Osteoblast (primary cell): Measurements from ENCODE around the gene ZNF775. TPM values are rescaled to one million over a fixed set of nuclear protein-coding genes. Genes with fewer than 3 reads are reported as not detected.
A peak's percentile ranks its signal among the peaks of the same experiment; 100 is the strongest.

Experiments used
- DNase-seq: peaks from one replicate; pipeline ENCODE4 v3.0.0; 2011; ENCODE audit warnings: low spot score, mixed read lengths; ENCODE audit not compliant: insufficient read length; ENCODE audit errors: missing footprints
- H2AFZ ChIP-seq: 2 replicates; pipeline ENCODE4 v1.6.0; 2011; ENCODE audit warnings: mild to moderate bottlenecking, low read length
- H3K27ac ChIP-seq: 2 replicates; pipeline ENCODE4 v1.5.1; 2011; ENCODE audit warnings: mild to moderate bottlenecking, low read depth, low read length, moderate library complexity
- H3K27me3 ChIP-seq: 2 replicates; pipeline ENCODE4 v1.6.0; 2012; ENCODE audit warnings: mild to moderate bottlenecking, control low read depth, inconsistent platforms, low read length, moderate library complexity; ENCODE audit not compliant: insufficient read depth
- H3K36me3 ChIP-seq: 2 replicates; pipeline ENCODE4 v1.5.1; 2011; ENCODE audit warnings: mild to moderate bottlenecking, low read length, control low read depth, moderate library complexity; ENCODE audit not compliant: insufficient read depth
- H3K4me1 ChIP-seq: 2 replicates; pipeline ENCODE4 v1.5.1; 2011; ENCODE audit warnings: mild to moderate bottlenecking, low read length, control low read depth, moderate library complexity; ENCODE audit not compliant: insufficient read depth
- H3K4me2 ChIP-seq: 2 replicates; pipeline ENCODE4 v1.6.0; 2011; ENCODE audit warnings: mild to moderate bottlenecking, low read length; ENCODE audit not compliant: insufficient read depth
- H3K4me3 ChIP-seq: fragments of 200-600 bp; sonication (generic); 3 replicates; pipeline ENCODE4 v1.5.1; 2012; ENCODE audit warnings: mild to moderate bottlenecking, low read length, inconsistent platforms; ENCODE audit not compliant: insufficient read depth
- H3K79me2 ChIP-seq: 2 replicates; pipeline ENCODE4 v1.6.0; 2012; ENCODE audit warnings: mild to moderate bottlenecking, low read length, control low read depth, inconsistent platforms; ENCODE audit not compliant: insufficient read depth
- H3K9me3 ChIP-seq: 2 replicates; pipeline ENCODE4 v1.5.1; 2011; ENCODE audit warnings: low read depth, low read length, control low read depth
- H4K20me1 ChIP-seq: 2 replicates; pipeline ENCODE4 v1.6.0; 2012; ENCODE audit warnings: mild to moderate bottlenecking, low read length, control low read depth; ENCODE audit not compliant: insufficient read depth
- total RNA-seq: library from RNA; depleted of rRNA; stranded (reverse); fragments of >200 nt; gene quantifications from 2 replicates; pipeline ENCODE4 v1.2.3, GENCODE V29; 2012
- TF ChIP-seq, protein P1 (sequence below): IDR thresholded peaks from 2 replicates; pipeline ENCODE4 v1.5.1; 2011; ENCODE audit warnings: mild to moderate bottlenecking, low read depth, low read length, moderate library complexity; ENCODE audit errors: extremely low read depth

ZNF775 gene
- total RNA-seq, 1 donor: 6.2 TPM

GRCh38 chr7:150401424-150401790 is 22.3 kb downstream of the ZNF775 start:
- TF ChIP-seq, protein P1, sequence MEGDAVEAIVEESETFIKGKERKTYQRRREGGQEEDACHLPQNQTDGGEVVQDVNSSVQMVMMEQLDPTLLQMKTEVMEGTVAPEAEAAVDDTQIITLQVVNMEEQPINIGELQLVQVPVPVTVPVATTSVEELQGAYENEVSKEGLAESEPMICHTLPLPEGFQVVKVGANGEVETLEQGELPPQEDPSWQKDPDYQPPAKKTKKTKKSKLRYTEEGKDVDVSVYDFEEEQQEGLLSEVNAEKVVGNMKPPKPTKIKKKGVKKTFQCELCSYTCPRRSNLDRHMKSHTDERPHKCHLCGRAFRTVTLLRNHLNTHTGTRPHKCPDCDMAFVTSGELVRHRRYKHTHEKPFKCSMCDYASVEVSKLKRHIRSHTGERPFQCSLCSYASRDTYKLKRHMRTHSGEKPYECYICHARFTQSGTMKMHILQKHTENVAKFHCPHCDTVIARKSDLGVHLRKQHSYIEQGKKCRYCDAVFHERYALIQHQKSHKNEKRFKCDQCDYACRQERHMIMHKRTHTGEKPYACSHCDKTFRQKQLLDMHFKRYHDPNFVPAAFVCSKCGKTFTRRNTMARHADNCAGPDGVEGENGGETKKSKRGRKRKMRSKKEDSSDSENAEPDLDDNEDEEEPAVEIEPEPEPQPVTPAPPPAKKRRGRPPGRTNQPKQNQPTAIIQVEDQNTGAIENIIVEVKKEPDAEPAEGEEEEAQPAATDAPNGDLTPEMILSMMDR: no peak
- H3K4me1 ChIP-seq: peaks cover 29% of the 10 kb centered on the region
- no peaks in the 10 kb centered on the region for H3K27me3 ChIP-seq
- no peaks in the 10 kb centered on the region for H3K79me2 ChIP-seq
- H4K20me1 ChIP-seq: no peaks in the 10 kb centered on the region
- no peak overlapping the region for H3K4me2 ChIP-seq
- H3K9me3 ChIP-seq: no peaks in the 10 kb centered on the region
- no peak overlapping the region for H2AFZ ChIP-seq
- H3K4me3 ChIP-seq: no peak overlapping the region
- peak; percentile 39 for DNase-seq
- H3K36me3 ChIP-seq: no peaks in the 10 kb centered on the region
- no peak overlapping the region for H3K27ac ChIP-seq

GRCh38 chr7:150401861-150402631 is 22.9 kb downstream of the ZNF775 start:
- no peaks in the 10 kb centered on the region for H3K27me3 ChIP-seq
- TF ChIP-seq, protein P1: no peak
- H4K20me1 ChIP-seq: no peaks in the 10 kb centered on the region

GRCh38 chr7:150402671-150403321 is 23.7 kb downstream of the ZNF775 start:
- no peaks in the 10 kb centered on the region for H3K27me3 ChIP-seq
- H3K4me3 ChIP-seq: no peak overlapping the region
- no peaks in the 10 kb centered on the region for H3K9me3 ChIP-seq
- H3K4me2 ChIP-seq: no peak overlapping the region
- no peaks in the 10 kb centered on the region for H3K79me2 ChIP-seq
- no peak overlapping the region for H3K27ac ChIP-seq
- H3K36me3 ChIP-seq: no peaks in the 10 kb centered on the region
- H2AFZ ChIP-seq: no peak overlapping the region
- DNase-seq: peak; percentile 39
- no peaks in the 10 kb centered on the region for H4K20me1 ChIP-seq
- peaks cover 30% of the 10 kb centered on the region for H3K4me1 ChIP-seq
- TF ChIP-seq, protein P1: no peak

More at GRCh38 chr7:150401861-150402631, 22.9 kb downstream of the ZNF775 start:
- Histone ChIP-seq H3K4me3 (no peak overlapping the region), H3K79me2 (no peaks in the 10 kb centered on the region), H3K4me1 (peaks cover 30% of the 10 kb centered on the region), H3K4me2 (no peak overlapping the region), H2AFZ (no peak overlapping the region), H3K9me3 (no peaks in the 10 kb centered on the region), H3K36me3 (no peaks in the 10 kb centered on the region), H3K27ac (no peak overlapping the region)
- peak; percentile 50 for DNase-seq
